ENCODE data around the gene VWA8. TPM values are rescaled to one million over a fixed set of nuclear protein-coding genes. Genes with fewer than 3 reads are reported as not detected.
A peak's percentile ranks its signal among the peaks of the same experiment; 100 is the strongest.
"Not testable (repeated sequence)": the region's sequence is repeated elsewhere in the genome, so short reads cannot be mapped to it uniquely, and the experiment has no call there.

VWA8 gene
- total RNA-seq, 1 experiment from 2014 or later = 20.1 TPM

GRCh38 chr13:41624041-41624440 lies 336.9 kb downstream of the VWA8 start:
- no peak for DNase-seq (ENCODE audit: extremely low read depth, low read depth)

GRCh38 chr13:41622432-41623429 lies 338.2 kb downstream of the VWA8 start:
- DNase-seq (ENCODE audit: extremely low read depth, low read depth) = no peak

GRCh38 chr13:41621716-41622431 lies 339.0 kb downstream of the VWA8 start:
- DNase-seq (ENCODE audit: extremely low read depth, low read depth) = no peak

- not testable (repeated sequence) for DNase-seq (ENCODE audit: extremely low read depth, low read depth)
Measured at GRCh38 chr13:41617633-41618032, 343.3 kb downstream of the VWA8 start.

- no peak for DNase-seq (ENCODE audit: extremely low read depth, low read depth)
Measured at GRCh38 chr13:41616151-41616550, 344.8 kb downstream of the VWA8 start.

- no peak for DNase-seq (ENCODE audit: extremely low read depth, low read depth)
Measured at GRCh38 chr13:41615528-41615855, 345.4 kb downstream of the VWA8 start.

- DNase-seq (ENCODE audit: extremely low read depth, low read depth) = peak; percentile 29
Measured at GRCh38 chr13:41614671-41615527, 346.0 kb downstream of the VWA8 start.

GRCh38 chr13:41613984-41614661 lies 346.8 kb downstream of the VWA8 start:
- no peak for DNase-seq (ENCODE audit: extremely low read depth, low read depth)

- no peak for DNase-seq (ENCODE audit: extremely low read depth, low read depth)
Measured at GRCh38 chr13:41613471-41613870, 347.4 kb downstream of the VWA8 start.

- no peak for DNase-seq (ENCODE audit: extremely low read depth, low read depth)
Measured at GRCh38 chr13:41611385-41611784, 349.5 kb downstream of the VWA8 start.

GRCh38 chr13:41610404-41610803 lies 350.5 kb downstream of the VWA8 start:
- DNase-seq (ENCODE audit: extremely low read depth, low read depth) = no peak

GRCh38 chr13:41609828-41610227 lies 351.1 kb downstream of the VWA8 start:
- DNase-seq (ENCODE audit: extremely low read depth, low read depth) = no peak

GRCh38 chr13:41608839-41609177 lies 352.1 kb downstream of the VWA8 start:
- DNase-seq (ENCODE audit: extremely low read depth, low read depth) = no peak

GRCh38 chr13:41608111-41608838 lies 352.6 kb downstream of the VWA8 start:
- no peak for DNase-seq (ENCODE audit: extremely low read depth, low read depth)

- no peak for DNase-seq (ENCODE audit: extremely low read depth, low read depth)
Measured at GRCh38 chr13:41606646-41607045, 354.3 kb downstream of the VWA8 start.

GRCh38 chr13:41605319-41606285 lies 355.3 kb downstream of the VWA8 start:
- DNase-seq (ENCODE audit: extremely low read depth, low read depth) = no peak

GRCh38 chr13:41603917-41604316 lies 357.0 kb downstream of the VWA8 start:
- DNase-seq (ENCODE audit: extremely low read depth, low read depth) = peak; percentile 35

- no peak for DNase-seq (ENCODE audit: extremely low read depth, low read depth)
Measured at GRCh38 chr13:41601718-41602445, 359.0 kb downstream of the VWA8 start.
